ENCODE measurements around the gene UNK.

GRCh38 chr17:75751676-75752404 lies 32.8 kb upstream of the UNK start:
- TF ChIP-seq CTCF (IDR thresholded peaks at IDR 0.05) (no peak), POLR2A (IDR thresholded peaks at IDR 0.05) (no peak)
